ENCODE measurements around the gene EHMT1. TPM values are rescaled to one million over a fixed set of nuclear protein-coding genes. Genes with fewer than 3 reads are reported as not detected.

EHMT1 gene
- total and polyA plus RNA-seq, 9 of the 15 experiments (the other 6 are each of a cell fraction or from before 2014, with no cell fraction given) = 2.2 to 76.0 (median 36.4) TPM

DNA sequence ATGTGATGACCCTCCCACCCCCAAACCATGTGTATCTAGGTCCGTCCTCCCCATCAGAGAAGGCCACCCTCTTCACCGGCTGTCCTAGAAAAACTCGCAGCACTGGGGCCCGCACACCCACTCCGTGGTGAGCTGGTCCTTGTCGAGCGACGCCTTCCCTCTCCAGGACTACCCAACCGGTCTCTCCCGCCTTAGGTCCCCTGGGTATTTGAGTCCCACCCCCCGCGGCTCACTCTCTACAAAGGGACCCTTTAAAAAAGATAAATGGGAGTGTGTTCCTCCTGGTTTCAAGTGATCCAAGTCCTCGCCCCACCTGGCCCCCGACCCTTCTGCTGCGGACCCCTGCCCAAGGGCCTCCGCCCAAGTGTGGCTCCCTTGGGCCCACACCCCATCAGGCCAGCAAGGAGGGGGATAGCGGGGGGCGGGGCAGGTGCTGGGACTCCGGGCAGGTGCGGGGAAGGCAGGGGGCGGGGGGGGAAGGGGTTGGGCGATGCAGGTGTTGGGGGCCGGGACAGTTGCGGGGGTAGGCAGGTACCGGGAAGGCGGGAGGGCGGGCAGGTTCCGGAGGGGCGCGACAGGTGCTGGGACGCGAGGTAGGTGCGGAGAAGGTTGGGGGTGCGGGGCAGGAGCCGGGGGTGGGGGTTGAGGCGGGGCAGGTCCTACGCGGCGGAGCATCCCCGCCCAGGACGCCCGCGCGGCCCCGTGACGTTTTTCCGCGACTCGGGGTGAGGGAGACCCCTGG is 14.3 kb upstream of the EHMT1 start (continued):
- TF ChIP-seq, protein P1, sequence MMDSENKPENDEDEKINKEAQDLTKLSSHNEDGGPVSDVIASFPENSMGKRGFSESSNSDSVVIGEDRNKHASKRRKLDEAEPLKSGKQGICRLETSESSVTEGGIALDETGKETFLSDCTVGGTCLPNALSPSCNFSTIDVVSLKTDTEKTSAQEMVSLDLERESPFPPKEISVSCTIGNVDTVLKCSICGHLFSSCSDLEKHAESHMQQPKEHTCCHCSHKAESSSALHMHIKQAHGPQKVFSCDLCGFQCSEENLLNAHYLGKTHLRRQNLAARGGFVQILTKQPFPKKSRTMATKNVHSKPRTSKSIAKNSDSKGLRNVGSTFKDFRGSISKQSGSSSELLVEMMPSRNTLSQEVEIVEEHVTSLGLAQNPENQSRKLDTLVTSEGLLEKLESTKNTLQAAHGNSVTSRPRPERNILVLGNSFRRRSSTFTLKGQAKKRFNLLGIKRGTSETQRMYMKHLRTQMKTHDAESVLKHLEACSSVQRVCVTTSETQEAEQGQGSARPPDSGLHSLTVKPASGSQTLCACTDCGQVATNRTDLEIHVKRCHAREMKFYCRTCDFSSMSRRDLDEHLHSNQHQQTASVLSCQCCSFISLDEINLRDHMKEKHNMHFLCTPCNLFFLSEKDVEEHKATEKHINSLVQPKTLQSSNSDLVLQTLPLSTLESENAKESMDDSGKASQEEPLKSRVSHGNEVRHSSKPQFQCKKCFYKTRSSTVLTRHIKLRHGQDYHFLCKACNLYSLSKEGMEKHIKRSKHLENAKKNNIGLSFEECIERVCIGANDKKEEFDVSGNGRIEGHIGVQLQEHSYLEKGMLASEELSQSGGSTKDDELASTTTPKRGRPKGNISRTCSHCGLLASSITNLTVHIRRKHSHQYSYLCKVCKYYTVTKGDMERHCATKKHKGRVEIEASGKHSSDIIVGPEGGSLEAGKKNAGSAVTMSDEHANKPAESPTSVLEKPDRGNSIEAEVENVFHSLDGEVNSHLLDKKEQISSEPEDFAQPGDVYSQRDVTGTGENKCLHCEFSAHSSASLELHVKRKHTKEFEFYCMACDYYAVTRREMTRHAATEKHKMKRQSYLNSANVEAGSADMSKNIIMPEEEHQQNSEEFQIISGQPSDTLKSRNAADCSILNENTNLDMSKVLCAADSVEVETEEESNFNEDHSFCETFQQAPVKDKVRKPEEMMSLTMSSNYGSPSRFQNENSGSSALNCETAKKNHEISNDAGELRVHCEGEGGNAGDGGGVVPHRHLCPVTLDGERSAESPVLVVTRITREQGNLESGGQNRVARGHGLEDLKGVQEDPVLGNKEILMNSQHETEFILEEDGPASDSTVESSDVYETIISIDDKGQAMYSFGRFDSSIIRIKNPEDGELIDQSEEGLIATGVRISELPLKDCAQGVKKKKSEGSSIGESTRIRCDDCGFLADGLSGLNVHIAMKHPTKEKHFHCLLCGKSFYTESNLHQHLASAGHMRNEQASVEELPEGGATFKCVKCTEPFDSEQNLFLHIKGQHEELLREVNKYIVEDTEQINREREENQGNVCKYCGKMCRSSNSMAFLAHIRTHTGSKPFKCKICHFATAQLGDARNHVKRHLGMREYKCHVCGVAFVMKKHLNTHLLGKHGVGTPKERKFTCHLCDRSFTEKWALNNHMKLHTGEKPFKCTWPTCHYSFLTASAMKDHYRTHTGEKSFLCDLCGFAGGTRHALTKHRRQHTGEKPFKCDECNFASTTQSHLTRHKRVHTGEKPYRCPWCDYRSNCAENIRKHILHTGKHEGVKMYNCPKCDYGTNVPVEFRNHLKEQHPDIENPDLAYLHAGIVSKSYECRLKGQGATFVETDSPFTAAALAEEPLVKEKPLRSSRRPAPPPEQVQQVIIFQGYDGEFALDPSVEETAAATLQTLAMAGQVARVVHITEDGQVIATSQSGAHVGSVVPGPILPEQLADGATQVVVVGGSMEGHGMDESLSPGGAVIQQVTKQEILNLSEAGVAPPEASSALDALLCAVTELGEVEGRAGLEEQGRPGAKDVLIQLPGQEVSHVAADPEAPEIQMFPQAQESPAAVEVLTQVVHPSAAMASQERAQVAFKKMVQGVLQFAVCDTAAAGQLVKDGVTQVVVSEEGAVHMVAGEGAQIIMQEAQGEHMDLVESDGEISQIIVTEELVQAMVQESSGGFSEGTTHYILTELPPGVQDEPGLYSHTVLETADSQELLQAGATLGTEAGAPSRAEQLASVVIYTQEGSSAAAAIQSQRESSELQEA (IDR thresholded peaks at IDR 0.05; ENCODE audit: low read depth) = no peak
- TF ChIP-seq CBX1 (IDR thresholded peaks at IDR 0.05; ENCODE audit: low read depth) (no peak), MCM7 (IDR thresholded peaks at IDR 0.05) (no peak), ZKSCAN3 (CRISPR knock-in tag; IDR thresholded peaks at IDR 0.05) (no peak), GTF3C2 (IDR thresholded peaks at IDR 0.05; ENCODE audit: borderline replicate concordance, extremely low read depth, insufficient read length) (no peak)
